Measurements from ENCODE around the gene IGFL1.
"Not testable (repeated sequence)": the region's sequence is repeated elsewhere in the genome, so short reads cannot be mapped to it uniquely, and the experiment has no call there.

The IGFL1 gene

GRCh38 chr19:46271481-46272197 is 42.1 kb downstream of the IGFL1 start:
- no peak overlapping the region for H3K9ac ChIP-seq (ENCODE audit: low read depth, low read length, poor library complexity, severe bottlenecking)
- TF ChIP-seq EZH2phosphoT487 (IDR thresholded peaks at IDR 0.05; ENCODE audit: borderline replicate concordance) (no peak), CTCF (conservative IDR thresholded peaks at IDR 0.05; ENCODE audit: low read length) (no peak)

GRCh38 chr19:46273931-46274330 is 44.4 kb downstream of the IGFL1 start:
- not testable (repeated sequence) for H3K4me2 ChIP-seq (ENCODE audit: low read depth, low read length, poor library complexity, severe bottlenecking); H3K27me3 ChIP-seq (ENCODE audit: insufficient read depth, low read length, poor library complexity, severe bottlenecking); H3K4me1 ChIP-seq (ENCODE audit: insufficient read depth, low read length, poor library complexity, severe bottlenecking); H3K9ac ChIP-seq (ENCODE audit: low read depth, low read length, poor library complexity, severe bottlenecking); H4K20me1 ChIP-seq (ENCODE audit: insufficient read depth, low read length, poor library complexity, severe bottlenecking); H3K9me2 ChIP-seq (replicated peaks; ENCODE audit: low read depth, low read length); H3F3A ChIP-seq (ENCODE audit: low read depth); H3K79me2 ChIP-seq (ENCODE audit: insufficient read depth, low read length); H2AFZ ChIP-seq (ENCODE audit: low read length); H3K9me3 ChIP-seq (ENCODE audit: insufficient read depth, low read depth, low read length); H3K4me3 ChIP-seq (ENCODE audit: low read length, poor library complexity, severe bottlenecking); H3K36me3 ChIP-seq (ENCODE audit: insufficient read depth, low read length)

More at GRCh38 chr19:46271481-46272197, 42.1 kb downstream of the IGFL1 start:
- Histone ChIP-seq H3K36me3 (ENCODE audit: insufficient read depth, low read length) (no peaks in the 10 kb centered on the region), H3K9me3 (ENCODE audit: insufficient read depth, low read depth, low read length) (no peaks in the 10 kb centered on the region), H3K4me3 (ENCODE audit: low read length, poor library complexity, severe bottlenecking) (no peak overlapping the region), H2AFZ (ENCODE audit: low read length) (no peak overlapping the region), H3K4me1 (ENCODE audit: insufficient read depth, low read length, poor library complexity, severe bottlenecking) (no peaks in the 10 kb centered on the region), H3K9me2 (replicated peaks; ENCODE audit: low read depth, low read length) (no peaks in the 10 kb centered on the region), H3K27me3 (ENCODE audit: insufficient read depth, low read length, poor library complexity, severe bottlenecking) (no peaks in the 10 kb centered on the region), H3F3A (ENCODE audit: low read depth) (no peaks in the 10 kb centered on the region), H3K79me2 (ENCODE audit: insufficient read depth, low read length) (no peaks in the 10 kb centered on the region), H4K20me1 (ENCODE audit: insufficient read depth, low read length, poor library complexity, severe bottlenecking) (no peaks in the 10 kb centered on the region), H3K4me2 (ENCODE audit: low read depth, low read length, poor library complexity, severe bottlenecking) (no peak overlapping the region)

- H3K27me3 ChIP-seq (ENCODE audit: insufficient read depth, low read length, poor library complexity, severe bottlenecking), result no peaks in the 10 kb centered on the region
- H3F3A ChIP-seq (ENCODE audit: low read depth), result no peaks in the 10 kb centered on the region
- H2AFZ ChIP-seq (ENCODE audit: low read length), result no peak overlapping the region
- H3K79me2 ChIP-seq (ENCODE audit: insufficient read depth, low read length), result no peaks in the 10 kb centered on the region
- TF ChIP-seq EZH2phosphoT487 (IDR thresholded peaks at IDR 0.05; ENCODE audit: borderline replicate concordance), result no peak
- TF ChIP-seq CTCF (conservative IDR thresholded peaks at IDR 0.05; ENCODE audit: low read length), result no peak
- H4K20me1 ChIP-seq (ENCODE audit: insufficient read depth, low read length, poor library complexity, severe bottlenecking), result no peaks in the 10 kb centered on the region
- no peaks in the 10 kb centered on the region for H3K36me3 ChIP-seq (ENCODE audit: insufficient read depth, low read length)
- H3K9me2 ChIP-seq (replicated peaks; ENCODE audit: low read depth, low read length), result no peaks in the 10 kb centered on the region
- no peak overlapping the region for H3K9ac ChIP-seq (ENCODE audit: low read depth, low read length, poor library complexity, severe bottlenecking)
- no peaks in the 10 kb centered on the region for H3K9me3 ChIP-seq (ENCODE audit: insufficient read depth, low read depth, low read length)
- H3K4me3 ChIP-seq (ENCODE audit: low read length, poor library complexity, severe bottlenecking), result no peak overlapping the region
- H3K4me2 ChIP-seq (ENCODE audit: low read depth, low read length, poor library complexity, severe bottlenecking), result no peak overlapping the region
- no peaks in the 10 kb centered on the region for H3K4me1 ChIP-seq (ENCODE audit: insufficient read depth, low read length, poor library complexity, severe bottlenecking)
These were observed 49.6 kb downstream of the IGFL1 start for GRCh38 chr19:46279177-46279576.
